HG02610 (cell line): ENCODE measurements around the gene HBE1.
A peak's percentile ranks its signal among the peaks of the same experiment; 100 is the strongest.

Experiments used
- ATAC-seq: cut with Tn5 transposase; IDR thresholded peaks from one replicate; pipeline ENCODE4 v1.9.1; 2021; ENCODE audit warnings: mild to moderate bottlenecking, moderate library complexity; ENCODE audit not compliant: unreplicated experiment

HBE1 gene

DNA sequence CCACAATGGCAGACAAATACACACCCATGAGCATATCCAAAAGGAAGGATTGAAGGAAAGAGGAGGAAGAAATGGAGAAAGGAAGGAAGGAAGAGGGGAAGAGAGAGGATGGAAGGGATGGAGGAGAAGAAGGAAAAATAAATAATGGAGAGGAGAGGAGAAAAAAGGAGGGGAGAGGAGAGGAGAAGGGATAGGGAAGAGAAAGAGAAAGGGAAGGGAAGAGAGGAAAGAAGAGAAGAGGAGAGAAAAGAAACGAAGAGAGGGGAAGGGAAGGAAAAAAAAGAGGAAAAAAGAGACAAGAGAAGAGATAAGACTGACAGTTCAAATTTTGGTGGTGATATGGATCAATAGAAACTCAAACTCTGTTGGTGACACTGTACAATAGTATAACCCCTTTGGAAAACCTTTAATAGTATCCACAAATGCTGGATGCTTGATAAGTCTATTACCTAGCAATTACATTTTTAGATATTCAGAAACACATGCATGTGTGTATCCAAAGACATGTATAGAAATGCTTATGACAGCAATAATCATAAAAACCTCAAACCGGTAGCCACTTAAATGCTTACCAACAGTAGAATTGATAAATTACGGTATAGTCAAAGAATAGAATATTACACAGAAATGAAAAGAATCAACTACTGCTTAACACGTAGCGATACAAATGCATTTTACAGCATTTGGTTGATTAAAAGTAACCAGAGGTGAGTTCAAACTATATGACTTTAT lies 34.2 kb downstream of the HBE1 start:
- no peak for ATAC-seq

DNA sequence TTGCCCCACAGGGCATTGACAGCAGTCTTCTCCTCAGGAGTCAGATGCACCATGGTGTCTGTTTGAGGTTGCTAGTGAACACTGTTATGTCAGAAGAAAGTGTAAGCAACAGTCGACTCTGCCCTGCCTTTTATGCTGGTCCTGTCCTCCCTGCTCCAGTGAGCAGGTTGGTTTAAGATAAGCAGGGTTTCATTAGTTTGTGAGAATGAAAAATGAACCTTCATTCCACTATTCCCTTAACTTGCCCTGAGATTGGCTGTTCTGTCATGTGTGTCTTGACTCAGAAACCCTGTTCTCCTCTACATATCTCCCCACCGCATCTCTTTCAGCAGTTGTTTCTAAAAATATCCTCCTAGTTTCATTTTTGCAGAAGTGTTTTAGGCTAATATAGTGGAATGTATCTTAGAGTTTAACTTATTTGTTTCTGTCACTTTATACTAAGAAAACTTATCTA lies 35.3 kb downstream of the HBE1 start, which contains the start of gene HBD:
TSS of gene HBD (minus strand) at position 103 of the 454 bp plus-strand sequence. CDS start at position 53, 50 bp downstream.
- ATAC-seq, result peak; percentile 78

DNA sequence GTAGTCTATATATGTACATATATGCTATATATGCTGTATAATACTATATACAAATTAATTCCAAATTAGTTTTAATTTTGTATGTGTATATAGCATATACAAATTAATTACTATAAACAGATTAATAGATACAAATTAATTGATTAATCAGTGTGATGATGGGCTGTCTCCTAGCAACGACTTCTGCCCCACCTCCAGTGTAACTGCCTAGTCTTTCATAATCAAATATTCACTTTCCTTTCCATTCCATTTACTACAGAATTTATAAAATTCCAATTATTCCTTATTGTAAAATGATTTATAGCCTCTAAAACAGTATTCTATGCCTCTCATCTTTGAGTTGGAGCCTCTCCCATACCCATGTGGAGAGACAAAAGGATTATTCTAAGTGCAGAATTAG lies 36.4 kb downstream of the HBE1 start:
- ATAC-seq, result no peak

DNA sequence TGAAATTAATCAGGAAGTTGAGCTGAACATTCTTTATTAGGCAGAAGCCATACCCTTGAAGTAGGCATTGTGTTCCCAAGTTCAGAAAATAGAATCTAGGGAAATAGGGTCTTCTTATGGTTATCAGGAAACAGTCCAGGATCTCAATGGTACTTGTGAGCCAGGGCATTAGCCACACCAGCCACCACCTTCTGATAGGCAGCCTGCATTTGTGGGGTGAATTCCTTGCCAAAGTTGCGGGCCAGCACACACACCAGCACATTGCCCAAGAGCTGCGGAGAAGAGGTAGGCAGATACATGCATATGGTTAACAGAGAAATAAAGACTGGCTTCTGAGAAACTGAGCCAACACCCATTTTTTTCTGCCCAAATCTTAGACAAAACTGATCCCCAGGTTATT lies 36.9 kb downstream of the HBE1 start:
- no peak for ATAC-seq

DNA sequence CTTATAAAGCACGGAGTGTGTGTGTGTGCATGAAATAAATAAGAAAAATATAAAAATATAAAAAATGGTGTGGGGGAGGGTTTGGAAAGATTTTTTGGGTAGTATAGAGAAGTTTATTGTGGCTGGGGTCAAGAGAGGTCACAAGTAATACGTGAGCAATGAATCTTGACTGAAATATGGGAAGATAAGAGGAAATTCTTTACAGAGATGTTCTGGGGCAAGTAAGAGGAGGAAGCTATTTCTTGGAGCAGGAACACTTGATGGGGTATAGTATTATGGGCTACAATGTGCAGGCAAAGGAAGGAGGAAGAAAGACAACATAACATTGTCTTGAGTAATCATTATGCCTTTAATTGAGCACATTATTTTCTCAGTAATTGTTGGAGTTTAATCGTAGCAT lies 37.6 kb downstream of the HBE1 start:
- no peak for ATAC-seq

DNA sequence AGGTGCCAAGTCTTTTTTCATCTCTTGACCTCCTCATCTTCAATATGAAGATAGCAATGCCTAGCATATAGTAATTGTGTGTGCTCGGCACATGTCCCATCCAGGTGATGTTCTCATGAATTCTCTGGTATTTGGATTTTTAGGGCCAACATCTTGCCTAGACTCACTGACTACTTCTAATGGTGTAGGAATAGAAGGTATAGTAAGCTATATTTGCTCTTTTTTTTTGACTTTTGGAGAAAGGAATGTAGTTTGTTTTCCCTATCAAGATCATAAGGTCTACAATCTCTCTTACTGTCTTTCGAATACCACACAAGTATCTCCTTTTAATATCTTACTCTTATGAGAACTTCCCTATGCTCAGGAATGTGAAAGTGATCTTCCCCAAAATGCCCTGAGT lies 38.6 kb downstream of the HBE1 start:
- ATAC-seq, result no peak

DNA sequence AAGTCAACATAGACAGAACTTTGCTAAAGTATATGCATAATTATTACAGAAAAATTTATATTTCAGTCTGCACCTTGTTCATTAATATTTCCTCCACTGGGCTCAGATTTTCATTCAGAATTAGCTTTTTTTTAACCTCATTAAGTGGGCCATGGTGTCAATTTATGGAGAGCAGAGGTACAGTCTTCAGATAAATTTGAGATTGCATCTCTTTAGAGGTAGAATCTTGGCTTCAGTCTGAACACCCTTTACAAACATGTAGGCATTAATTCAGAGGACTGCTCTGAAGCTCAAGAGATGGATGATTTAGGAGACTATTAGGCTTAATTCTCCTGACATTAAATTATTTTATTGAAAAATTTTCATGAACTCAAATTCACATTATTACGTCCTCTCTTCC lies 39.5 kb downstream of the HBE1 start:
- ATAC-seq, result no peak

DNA sequence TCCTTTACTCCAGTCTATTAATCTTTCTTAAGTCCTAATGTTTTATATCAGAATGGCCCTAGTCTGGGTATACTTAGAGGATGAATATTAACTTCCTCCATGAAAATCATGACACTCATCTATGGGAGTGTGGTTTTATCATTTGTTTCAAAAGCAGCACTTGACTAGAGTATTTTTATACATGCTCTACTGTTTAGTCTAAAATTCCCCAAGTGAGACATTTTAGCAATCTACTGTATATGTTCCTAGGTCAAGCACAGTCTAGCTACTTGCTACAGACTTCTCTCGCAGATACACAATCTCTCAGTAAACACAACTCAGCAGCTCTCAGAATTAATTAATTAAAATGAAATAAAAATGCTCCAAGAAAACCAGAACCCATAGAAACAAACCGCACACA lies 39.9 kb downstream of the HBE1 start:
- ATAC-seq, result no peak

DNA sequence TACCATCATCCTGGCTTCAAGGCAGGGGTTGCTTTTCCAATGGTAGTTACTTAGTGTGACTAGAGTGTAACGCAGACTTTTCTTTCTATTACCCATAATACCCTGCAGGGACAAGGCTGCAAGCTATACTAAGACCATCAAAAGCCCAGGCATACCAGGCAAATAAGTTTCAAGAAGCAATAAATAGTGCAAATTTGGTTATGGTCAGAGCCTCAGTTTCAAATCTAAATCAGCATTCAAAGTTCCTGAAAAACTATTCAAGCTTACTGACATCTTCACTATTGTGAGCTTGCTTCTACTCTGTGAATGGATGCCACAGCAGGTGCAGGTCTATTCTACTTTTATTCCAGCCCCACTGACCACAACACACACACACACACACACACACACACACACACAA lies 40.4 kb downstream of the HBE1 start:
- ATAC-seq, result no peak

DNA sequence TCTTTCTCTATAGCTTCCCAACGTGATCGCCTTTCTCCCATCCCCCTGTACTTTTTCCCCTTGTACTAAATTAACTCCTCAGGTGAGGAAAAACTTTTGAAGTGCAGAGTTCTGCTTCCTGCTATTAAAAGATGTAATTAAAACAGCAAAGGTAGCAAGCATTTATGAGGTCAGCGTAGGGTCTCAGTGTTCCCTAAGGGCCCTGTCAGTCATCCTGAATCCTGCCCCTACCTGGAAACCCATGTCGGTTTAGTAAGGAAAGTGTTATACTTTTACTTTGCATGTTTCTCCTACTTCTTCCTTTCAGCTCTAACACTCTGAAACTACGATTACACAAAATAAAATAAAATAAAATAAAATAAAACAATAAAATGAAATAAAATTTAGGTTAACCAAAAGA lies 41.6 kb downstream of the HBE1 start:
- no peak for ATAC-seq

DNA sequence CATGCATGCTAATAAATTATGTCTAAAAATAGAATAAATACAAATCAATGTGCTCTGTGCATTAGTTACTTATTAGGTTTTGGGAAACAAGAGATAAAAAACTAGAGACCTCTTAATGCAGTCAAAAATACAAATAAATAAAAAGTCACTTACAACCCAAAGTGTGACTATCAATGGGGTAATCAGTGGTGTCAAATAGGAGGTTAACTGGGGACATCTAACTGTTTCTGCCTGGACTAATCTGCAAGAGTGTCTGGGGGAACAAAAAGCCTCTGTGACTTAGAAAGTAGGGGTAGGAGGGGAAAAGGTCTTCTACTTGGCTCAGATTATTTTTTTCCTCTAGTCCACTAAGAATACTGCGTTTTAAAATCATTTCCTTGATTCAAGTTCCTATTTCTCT lies 42.1 kb downstream of the HBE1 start:
- ATAC-seq, result no peak

DNA sequence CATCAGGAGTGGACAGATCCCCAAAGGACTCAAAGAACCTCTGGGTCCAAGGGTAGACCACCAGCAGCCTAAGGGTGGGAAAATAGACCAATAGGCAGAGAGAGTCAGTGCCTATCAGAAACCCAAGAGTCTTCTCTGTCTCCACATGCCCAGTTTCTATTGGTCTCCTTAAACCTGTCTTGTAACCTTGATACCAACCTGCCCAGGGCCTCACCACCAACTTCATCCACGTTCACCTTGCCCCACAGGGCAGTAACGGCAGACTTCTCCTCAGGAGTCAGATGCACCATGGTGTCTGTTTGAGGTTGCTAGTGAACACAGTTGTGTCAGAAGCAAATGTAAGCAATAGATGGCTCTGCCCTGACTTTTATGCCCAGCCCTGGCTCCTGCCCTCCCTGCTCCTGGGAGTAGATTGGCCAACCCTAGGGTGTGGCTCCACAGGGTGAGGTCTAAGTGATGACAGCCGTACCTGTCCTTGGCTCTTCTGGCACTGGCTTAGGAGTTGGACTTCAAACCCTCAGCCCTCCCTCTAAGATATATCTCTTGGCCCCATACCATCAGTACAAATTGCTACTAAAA lies 42.9 kb downstream of the HBE1 start, which contains the start of gene HBB:
TSS of gene HBB (minus strand) at position 340 of the 579 bp plus-strand sequence. CDS start at position 290, 50 bp downstream.
- no peak for ATAC-seq

DNA sequence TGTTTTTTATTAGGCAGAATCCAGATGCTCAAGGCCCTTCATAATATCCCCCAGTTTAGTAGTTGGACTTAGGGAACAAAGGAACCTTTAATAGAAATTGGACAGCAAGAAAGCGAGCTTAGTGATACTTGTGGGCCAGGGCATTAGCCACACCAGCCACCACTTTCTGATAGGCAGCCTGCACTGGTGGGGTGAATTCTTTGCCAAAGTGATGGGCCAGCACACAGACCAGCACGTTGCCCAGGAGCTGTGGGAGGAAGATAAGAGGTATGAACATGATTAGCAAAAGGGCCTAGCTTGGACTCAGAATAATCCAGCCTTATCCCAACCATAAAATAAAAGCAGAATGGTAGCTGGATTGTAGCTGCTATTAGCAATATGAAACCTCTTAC lies 44.3 kb downstream of the HBE1 start:
- ATAC-seq, result no peak

DNA sequence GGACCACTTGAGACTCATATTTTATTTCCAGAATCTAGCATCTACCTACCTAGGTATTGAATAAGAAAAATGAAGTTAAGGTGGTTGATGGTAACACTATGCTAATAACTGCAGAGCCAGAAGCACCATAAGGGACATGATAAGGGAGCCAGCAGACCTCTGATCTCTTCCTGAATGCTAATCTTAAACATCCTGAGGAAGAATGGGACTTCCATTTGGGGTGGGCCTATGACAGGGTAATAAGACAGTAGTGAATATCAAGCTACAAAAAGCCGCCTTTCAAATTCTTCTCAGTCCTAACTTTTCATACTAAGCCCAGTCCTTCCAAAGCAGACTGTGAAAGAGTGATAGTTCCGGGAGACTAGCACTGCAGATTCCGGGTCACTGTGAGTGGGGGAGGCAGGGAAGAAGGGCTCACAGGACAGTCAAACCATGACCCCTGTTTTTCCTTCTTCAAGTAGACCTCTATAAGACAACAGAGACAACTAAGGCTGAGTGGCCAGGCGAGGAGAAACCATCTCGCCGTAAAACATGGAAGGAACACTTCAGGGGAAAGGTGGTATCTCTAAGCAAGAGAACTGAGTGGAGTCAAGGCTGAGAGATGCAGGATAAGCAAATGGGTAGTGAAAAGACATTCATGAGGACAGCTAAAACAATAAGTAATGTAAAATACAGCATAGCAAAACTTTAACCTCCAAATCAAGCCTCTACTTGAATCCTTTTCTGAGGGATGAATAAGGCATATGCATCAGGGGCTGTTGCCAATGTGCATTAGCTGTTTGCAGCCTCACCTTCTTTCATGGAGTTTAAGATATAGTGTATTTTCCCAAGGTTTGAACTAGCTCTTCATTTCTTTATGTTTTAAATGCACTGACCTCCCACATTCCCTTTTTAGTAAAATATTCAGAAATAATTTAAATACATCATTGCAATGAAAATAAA lies 44.9 kb downstream of the HBE1 start:
- ATAC-seq, result no peak

DNA sequence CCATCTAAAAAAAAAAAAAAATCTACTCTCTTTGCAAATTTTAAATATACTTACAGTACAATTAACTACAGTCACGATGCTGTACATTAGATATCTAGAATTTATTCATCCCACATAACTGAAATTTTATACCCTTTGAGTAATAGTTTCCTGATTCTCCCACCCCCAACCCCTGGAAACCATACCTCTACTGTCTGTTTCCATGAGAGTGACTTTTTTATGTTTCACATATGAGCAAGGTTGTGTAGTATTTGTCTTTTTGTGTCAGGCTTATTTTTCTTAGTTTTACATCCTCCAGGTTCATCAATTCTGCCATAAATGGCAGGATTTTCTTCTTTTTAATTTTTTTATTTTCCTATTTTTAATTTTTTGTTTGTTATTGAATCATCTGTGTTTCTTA lies 46.1 kb downstream of the HBE1 start:
- ATAC-seq, result no peak

DNA sequence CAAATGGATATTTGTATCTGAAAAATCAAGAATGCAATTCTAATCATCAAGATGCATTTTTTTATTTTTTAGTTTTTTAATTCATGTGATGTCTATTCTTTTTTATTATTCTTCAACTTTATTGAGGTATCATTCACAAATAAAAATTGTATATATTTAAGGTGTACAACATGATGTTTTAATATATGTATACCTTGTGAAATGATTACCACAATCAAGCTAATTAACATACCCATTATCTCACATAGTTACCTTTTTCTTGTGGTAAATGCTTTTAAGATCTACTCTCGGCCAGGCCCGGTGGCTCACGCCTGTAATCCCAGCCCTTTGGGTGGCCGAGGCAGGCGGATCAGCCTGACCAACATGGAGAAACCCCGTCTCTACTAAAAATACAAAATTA lies 46.6 kb downstream of the HBE1 start:
- ATAC-seq, result no peak
